ENCODE measurements around the gene BICDL1.
"Not testable (repeated sequence)": the region's sequence is repeated elsewhere in the genome, so short reads cannot be mapped to it uniquely, and the experiment has no call there.

Gene BICDL1

GRCh38 chr12:120006258-120006975 is 17.4 kb downstream of the BICDL1 start:
- no peak for DNase-seq

DNA sequence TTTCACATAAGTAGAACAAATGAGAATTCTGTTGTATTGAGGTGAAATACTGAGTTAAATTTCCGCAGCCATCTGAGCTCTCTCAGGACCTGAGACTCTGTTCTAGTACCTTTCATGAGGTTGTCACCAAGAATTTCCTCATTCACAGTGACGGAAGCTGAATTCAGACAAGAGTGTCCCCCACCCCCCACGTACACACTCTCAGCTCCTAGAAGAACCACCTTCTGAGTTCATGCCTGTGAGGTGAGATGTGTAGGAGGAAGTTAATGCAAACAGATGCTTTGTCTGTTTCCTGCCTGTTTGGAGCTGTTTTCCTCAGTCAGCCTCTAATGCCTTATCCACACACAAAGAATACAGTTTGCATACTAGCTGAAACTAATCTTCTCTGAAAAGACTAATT is 18.2 kb downstream of the BICDL1 start:
- no peak for DNase-seq

GRCh38 chr12:120010661-120011230 is 21.7 kb downstream of the BICDL1 start:
- no peak for DNase-seq

DNA sequence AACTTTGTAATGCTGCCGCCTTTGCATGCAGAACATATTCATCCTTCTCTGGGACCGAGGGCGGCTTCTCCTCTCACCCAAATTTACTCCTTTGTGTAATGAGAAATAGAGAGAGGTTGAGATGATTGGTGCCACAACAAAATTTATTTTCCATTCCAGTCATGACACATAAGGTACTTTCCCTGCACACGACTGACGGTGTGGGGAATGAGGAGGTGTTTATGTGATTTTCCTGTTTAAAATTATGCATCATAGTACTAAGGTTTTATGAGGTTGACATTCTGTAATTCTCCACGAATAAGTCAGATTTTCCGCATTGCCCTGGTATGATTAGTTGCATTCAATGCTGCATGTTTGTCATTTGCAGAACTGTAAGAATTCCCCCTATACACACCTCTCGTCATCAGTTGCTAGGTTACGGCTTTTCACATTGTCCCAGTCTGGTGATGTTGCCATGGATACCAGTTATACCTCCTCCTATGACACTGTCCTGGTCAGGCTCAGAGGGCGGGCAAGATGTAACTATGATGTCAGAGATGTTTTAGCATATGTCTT is 23.1 kb downstream of the BICDL1 start:
- no peak for DNase-seq

- DNase-seq = no peak
Measured at GRCh38 chr12:120013659-120014380, 24.8 kb downstream of the BICDL1 start.

DNA sequence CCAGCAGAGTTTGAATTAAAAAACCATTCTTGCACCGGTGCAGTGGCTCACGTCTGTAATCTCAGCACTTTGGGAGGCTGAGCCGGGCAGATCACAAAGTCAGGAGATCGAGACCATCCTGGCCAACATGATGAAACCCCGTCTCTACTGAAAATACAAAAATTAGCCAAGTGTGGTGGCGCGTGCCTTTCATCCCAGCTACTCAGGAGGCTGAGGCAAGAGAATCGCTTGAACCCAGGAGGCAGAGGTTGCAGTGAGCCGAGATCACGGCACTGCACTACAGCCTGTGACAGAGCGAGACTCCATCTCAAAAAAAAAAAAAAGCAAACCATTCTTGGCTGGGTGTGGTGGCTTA is 25.3 kb downstream of the BICDL1 start:
- not testable (repeated sequence) for DNase-seq

DNA sequence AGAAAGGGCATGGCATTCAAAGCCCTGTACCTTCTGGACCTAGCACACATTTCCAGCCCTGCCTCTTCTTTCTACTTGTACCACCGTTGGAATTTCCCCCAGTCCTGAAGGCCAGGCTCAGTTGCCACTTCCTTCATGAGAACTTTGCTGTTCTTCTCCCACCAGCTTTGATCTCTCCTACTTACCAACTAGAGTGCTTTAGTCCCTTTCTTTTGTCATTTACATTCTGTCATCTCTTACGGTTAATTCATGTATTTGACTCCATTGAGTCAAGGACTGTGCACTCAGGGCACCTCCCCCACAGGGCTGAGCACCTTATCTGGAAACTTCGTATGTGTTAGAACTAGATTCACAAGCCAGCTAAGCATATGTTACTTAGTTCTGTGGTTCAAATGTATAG is 26.3 kb downstream of the BICDL1 start:
- no peak for DNase-seq

DNA sequence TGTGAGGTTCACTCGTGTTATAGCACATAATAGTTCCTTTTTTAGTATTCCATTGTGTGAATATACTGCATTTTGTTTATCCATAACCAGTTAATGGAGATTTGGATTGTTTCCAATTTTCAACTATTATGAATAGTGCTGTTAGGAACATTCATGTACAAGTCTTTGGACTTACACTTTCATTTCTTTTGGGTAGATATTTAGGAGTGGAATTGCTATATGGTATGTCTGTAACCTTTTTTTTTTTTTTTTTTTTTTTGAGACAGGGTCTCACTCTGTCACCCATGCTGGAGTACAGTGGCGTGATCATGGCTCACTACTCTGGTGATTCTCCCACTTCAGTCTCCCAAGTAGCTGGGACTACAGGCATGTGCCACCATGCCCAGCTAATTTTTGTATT is 27.2 kb downstream of the BICDL1 start:
- not testable (repeated sequence) for DNase-seq

DNA sequence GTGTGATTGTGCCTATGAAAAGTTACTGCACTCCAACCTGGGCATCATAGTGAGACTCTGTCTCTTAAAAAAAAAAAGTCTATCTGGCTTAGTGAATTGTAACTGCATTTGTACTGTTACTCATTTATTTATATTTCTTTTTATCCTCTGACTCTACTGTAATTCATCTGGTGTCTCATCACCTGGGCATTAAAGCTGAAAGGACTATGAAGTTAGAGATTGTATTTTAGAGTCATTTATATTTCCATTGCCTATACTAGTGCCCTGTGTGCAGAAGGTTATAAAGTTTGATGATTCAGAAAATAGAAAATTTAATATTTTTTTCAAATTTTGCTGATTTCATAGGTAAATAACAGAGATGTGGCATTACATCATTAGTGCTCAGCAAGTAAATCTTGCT is 30.2 kb downstream of the BICDL1 start:
- DNase-seq = no peak

- DNase-seq = no peak
Measured at GRCh38 chr12:120019938-120020337, 30.9 kb downstream of the BICDL1 start.

- DNase-seq = no peak
Measured at GRCh38 chr12:120024193-120024592, 35.2 kb downstream of the BICDL1 start.

DNA sequence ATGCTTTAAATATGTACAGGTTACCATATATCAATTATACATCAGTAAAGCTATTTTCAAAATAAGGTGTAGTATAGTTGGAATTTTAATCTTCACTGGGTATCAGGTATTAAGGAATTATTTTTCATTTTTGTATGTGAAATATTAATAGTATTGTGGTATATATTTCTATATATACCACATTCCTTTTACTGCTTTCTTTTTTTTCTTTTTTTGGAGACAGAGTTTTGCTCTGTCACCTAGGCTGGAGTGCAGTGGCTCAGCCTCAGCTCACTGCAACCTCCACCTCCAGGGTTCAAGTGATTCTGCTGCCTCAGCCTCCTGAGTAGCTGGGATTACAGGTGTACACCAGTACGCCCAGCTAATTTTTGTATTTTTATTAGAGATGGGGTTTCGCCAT is 36.6 kb downstream of the BICDL1 start:
- no peak for DNase-seq

- no peak for DNase-seq
Measured at GRCh38 chr12:120032242-120032641, 43.2 kb downstream of the BICDL1 start.

GRCh38 chr12:120037851-120038250 is 48.8 kb downstream of the BICDL1 start:
- DNase-seq = no peak

- DNase-seq = no peak
Measured at GRCh38 chr12:120039711-120040110, 50.7 kb downstream of the BICDL1 start.

GRCh38 chr12:120041386-120042231 is 52.6 kb downstream of the BICDL1 start:
- DNase-seq = no peak

GRCh38 chr12:120045367-120045766 is 56.3 kb downstream of the BICDL1 start:
- DNase-seq = not testable (repeated sequence)

DNA sequence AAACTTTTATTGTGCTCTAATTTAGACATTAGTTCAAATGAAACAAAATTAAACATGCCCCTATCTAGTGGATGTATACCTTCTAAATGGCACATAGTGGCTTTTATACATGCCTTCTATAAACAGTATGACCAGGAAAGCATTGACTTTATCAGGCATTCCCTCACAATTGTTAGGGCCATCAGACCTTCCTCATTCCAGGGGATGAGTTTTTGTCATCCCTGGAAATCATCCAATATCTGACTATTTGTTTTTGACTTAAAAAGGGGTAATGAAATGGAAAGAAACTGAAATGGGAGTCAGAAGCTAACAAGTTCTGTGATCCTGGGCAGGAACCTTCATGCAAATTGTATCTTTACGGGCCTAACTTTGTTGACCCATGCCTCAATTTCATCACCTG is 58.0 kb downstream of the BICDL1 start:
- no peak for DNase-seq

DNA sequence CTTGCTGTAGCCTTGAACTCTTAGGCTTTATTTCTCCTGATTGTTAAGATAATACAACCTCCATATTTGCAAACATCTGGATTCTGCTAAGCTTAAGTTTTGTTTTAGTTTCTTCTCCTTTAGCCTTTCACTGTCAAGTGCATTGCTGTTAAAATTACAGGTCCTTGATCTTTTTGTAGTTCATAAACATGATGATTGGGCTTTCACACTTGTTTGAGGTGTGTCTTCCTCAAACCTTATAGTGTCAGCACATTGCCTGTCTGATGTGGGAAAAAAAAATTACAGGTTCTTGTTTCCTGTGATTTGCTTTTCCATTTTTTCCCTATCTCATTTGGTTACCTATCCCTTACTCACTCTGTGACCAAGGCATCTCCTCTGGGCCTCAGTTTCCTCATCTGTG is 59.2 kb downstream of the BICDL1 start:
- DNase-seq = no peak

DNA sequence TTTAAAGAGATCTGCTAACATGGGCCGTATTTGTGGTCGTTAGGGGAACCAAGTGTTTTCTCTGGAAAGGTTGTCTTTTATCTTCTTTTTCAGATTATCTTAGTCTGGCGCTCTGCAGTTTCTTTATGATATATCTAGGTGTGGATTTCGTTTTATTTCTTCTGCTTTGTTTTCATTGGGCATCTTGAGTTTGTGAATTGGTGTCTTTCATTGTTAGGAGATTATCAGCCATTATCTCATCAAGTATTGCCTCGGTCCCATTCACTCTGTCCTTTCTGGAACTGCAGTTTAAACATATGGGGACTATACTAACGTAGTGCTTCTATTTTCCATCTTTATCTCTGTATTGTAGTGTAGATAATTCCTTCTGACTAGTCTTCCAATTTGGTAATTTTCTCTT is 60.4 kb downstream of the BICDL1 start:
- DNase-seq = no peak

- DNase-seq = no peak
Measured at GRCh38 chr12:120051535-120051934, 62.5 kb downstream of the BICDL1 start.

DNA sequence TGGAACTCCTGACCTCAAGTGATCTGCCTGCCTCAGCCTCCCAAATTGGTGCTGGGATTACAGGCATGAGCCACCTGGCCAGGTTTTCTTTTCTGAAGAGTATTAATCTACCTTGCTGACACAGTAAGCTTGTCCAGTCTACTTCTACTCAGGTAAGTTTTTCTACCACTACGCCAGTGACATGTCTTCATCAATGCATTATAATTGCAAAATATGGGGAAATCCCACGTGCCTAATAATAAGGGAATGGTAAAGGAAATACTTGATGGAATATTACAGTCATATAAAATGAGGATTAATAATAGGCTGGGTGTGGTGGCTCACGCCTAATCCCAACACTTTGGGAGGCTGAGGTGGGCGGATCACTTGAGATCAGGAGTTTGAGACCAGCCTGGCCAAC is 65.3 kb downstream of the BICDL1 start:
- no peak for DNase-seq

All from inflammatory macrophage treated with lipopolysaccharide for 1 hour (primary cell).